C4-2B (cell line): Measurements from ENCODE around the gene COQ2.

Experiments
- CTCF ChIP-seq: fragments of 450-650 bp; conservative IDR thresholded peaks from 2 replicates; pipeline ENCODE4 v1.5.1; 2017; ENCODE audit warnings: mild to moderate bottlenecking
- ZFX ChIP-seq: fragments of 450-650 bp; IDR thresholded peaks from 2 replicates; pipeline ENCODE4 v1.6.1; 2017

GRCh38 chr4:83283181-83283580 lies 1.4 kb downstream of the COQ2 start:
- TF ChIP-seq CTCF (no peak), ZFX (no peak)
